22Rv1 (cell line): Measurements from ENCODE around the gene SIMC1.

Experiments used
- CTCF ChIP-seq: fragments of 450-650 bp; IDR thresholded peaks from 2 replicates; pipeline ENCODE4 v1.5.1; 2017; ENCODE audit warnings: mild to moderate bottlenecking
- ZFX ChIP-seq: fragments of 450-650 bp; IDR thresholded peaks from 2 replicates; pipeline ENCODE4 v1.6.1; 2017; ENCODE audit warnings: antibody characterized with exemption, borderline replicate concordance

DNA sequence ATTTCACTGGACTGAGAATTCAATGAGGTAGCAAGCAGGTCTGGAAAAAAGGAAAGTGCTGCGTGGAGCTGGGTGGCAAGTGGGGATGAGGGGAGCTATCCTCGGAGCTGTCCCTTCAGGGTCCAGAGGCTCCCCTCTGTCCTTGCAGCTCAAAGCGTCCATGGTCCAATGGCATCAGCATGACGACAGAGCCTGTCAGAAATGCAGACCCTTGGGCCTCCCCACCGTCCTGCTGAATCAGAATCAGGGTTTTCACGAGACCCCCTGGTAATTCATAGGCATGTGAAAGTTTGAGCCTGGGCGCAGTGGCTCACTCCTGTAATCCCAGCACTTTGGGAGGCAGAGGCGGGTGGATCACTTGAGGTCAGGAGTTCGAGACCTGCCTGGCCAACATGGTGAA lies 155.9 kb downstream of the SIMC1 start:
- TF ChIP-seq CTCF (no peak), ZFX (no peak)
